ENCODE data around the gene DLEC1. TPM values are rescaled to one million over a fixed set of nuclear protein-coding genes. Genes with fewer than 3 reads are reported as not detected.
"Not testable (repeated sequence)": the region's sequence is repeated elsewhere in the genome, so short reads cannot be mapped to it uniquely, and the experiment has no call there.

DLEC1 gene
- total RNA-seq, 1 donor from 2014 or later, result 0.11 TPM

DNA sequence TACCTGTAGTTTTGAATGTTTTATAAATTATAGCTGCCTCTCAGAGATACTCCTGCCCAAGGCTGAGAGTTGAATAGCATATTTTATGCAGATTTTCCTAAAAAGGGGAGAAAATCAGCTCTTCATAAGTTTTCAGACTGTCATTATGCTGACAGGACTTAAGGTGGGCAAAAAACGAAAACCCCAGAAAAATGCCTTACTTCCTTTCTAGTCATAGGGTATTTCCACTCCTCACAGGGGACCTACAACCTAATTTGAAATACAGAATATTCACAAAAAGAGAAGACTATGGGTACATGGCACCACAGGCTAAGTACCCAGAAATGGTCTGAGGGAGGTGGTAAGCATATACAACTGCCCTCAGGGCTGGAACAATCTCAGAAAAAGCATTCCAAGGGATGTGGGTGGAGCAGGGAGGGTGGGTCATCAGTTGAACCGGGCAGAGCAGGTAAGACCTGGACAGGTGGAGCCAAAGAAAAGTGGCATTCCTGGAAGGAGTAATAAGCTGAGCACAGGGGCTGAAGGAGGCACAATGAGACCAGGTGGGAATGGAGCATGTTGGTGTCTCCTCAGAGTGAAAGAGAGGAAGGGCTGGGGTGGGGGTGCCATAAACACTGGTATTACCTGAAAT, 115.7 kb downstream of the DLEC1 start:
- Histone ChIP-seq H3K9me3 (no peaks in the 10 kb centered on the region), H3K27ac (no peak overlapping the region), H3K4me3 (no peak overlapping the region), H3K36me3 (no peaks in the 10 kb centered on the region), H3K27me3 (no peaks in the 10 kb centered on the region), H3K4me1 (no peaks in the 10 kb centered on the region)
- intact Hi-C loops (cut with DNase I), result no loop called here
- TF ChIP-seq, protein P1, sequence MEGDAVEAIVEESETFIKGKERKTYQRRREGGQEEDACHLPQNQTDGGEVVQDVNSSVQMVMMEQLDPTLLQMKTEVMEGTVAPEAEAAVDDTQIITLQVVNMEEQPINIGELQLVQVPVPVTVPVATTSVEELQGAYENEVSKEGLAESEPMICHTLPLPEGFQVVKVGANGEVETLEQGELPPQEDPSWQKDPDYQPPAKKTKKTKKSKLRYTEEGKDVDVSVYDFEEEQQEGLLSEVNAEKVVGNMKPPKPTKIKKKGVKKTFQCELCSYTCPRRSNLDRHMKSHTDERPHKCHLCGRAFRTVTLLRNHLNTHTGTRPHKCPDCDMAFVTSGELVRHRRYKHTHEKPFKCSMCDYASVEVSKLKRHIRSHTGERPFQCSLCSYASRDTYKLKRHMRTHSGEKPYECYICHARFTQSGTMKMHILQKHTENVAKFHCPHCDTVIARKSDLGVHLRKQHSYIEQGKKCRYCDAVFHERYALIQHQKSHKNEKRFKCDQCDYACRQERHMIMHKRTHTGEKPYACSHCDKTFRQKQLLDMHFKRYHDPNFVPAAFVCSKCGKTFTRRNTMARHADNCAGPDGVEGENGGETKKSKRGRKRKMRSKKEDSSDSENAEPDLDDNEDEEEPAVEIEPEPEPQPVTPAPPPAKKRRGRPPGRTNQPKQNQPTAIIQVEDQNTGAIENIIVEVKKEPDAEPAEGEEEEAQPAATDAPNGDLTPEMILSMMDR (IDR thresholded peaks at IDR 0.05), result no peak
- no peak for DNase-seq (ENCODE audit: low spot score in 2 of 2)

DNA sequence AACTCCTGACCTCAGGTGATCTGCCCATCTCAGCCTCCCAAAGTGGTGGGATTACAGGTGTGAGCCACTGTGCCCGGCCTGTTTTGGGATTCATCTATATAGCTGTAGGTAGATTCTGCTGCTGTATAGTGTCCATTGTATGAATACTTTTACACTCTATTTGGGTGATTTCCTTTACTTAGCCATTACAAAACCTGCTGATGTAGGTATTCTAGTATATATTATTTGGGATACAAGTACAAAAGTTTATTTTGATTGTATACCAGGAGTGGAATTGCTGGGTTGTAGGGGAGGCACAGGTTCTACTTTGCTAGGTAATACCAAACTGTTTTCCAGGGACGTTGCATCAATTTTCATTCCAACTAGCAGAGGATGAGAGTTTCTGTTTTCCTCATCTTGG, 116.8 kb downstream of the DLEC1 start:
- H3K9me3 ChIP-seq, result no peaks in the 10 kb centered on the region
- no peaks in the 10 kb centered on the region for H3K4me1 ChIP-seq
- DNase-seq (ENCODE audit: low spot score in 2 of 2), result no peak
- H3K27me3 ChIP-seq, result no peaks in the 10 kb centered on the region
- no peaks in the 10 kb centered on the region for H3K36me3 ChIP-seq
- no peak overlapping the region for H3K27ac ChIP-seq
- TF ChIP-seq, protein P1 (IDR thresholded peaks at IDR 0.05), result no peak
- no peak overlapping the region for H3K4me3 ChIP-seq
- intact Hi-C loops (cut with DNase I), result no loop called here

DNA sequence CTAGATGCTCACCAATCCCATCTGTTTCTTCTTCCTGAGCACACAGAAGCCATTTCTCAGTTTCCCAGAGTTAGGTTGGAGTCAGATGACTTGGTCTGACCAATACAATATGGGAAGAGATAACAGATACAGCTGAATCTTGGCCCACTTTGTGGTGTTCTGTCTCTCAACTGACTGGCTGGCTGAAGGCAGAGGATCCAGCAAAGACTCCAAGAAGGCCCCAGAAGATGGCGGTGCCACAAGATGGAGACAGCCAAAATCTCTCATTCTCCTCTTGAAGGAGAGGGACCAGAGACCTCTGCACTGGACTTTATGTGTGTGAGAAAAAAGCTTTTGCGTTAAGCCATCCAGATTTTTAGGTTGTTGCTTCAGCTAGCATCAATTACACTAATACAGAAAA, 118.1 kb downstream of the DLEC1 start:
- no peaks in the 10 kb centered on the region for H3K4me1 ChIP-seq
- TF ChIP-seq, protein P1 (IDR thresholded peaks at IDR 0.05), result no peak
- no peaks in the 10 kb centered on the region for H3K27me3 ChIP-seq
- H3K4me3 ChIP-seq, result no peak overlapping the region
- H3K36me3 ChIP-seq, result no peaks in the 10 kb centered on the region
- intact Hi-C loops (cut with DNase I), result no loop called here
- H3K9me3 ChIP-seq, result no peaks in the 10 kb centered on the region
- DNase-seq (ENCODE audit: low spot score in 2 of 2), result no peak
- H3K27ac ChIP-seq, result no peak overlapping the region

DNA sequence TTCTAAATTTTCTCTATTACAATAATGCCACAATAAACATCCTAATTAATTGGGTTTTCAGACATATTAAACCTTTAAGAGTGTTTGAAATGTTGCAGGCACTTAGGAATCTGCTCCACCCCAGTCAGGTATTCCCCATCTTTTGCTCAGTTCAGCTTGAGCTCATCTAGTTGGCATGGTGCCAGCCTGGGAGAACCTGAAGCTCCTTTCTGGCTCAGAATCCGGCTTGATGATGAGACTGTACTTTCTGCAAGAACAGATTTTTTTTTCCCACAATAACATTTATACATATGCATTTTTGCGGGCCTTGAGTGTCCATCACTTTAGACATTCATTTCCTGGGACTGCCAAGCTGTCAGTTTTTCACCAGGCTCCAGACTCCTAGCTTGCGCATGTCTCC, 118.6 kb downstream of the DLEC1 start:
- H3K27me3 ChIP-seq, result no peaks in the 10 kb centered on the region
- no peaks in the 10 kb centered on the region for H3K36me3 ChIP-seq
- DNase-seq (ENCODE audit: low spot score in 2 of 2), result no peak
- TF ChIP-seq, protein P1 (IDR thresholded peaks at IDR 0.05), result no peak
- intact Hi-C loops (cut with DNase I), result no loop called here
- no peak overlapping the region for H3K27ac ChIP-seq
- no peaks in the 10 kb centered on the region for H3K9me3 ChIP-seq
- no peaks in the 10 kb centered on the region for H3K4me1 ChIP-seq
- no peak overlapping the region for H3K4me3 ChIP-seq

GRCh38 chr3:38158472-38158871, 119.5 kb downstream of the DLEC1 start:
- H3K4me1 ChIP-seq, result no peaks in the 10 kb centered on the region
- no peaks in the 10 kb centered on the region for H3K27me3 ChIP-seq
- H3K36me3 ChIP-seq, result no peaks in the 10 kb centered on the region
- DNase-seq (ENCODE audit: low spot score in 2 of 2), result no peak
- no peak overlapping the region for H3K4me3 ChIP-seq
- H3K27ac ChIP-seq, result no peak overlapping the region
- no peaks in the 10 kb centered on the region for H3K9me3 ChIP-seq
- TF ChIP-seq, protein P1 (IDR thresholded peaks at IDR 0.05), result no peak
- intact Hi-C loops (cut with DNase I), result no loop called here

DNA sequence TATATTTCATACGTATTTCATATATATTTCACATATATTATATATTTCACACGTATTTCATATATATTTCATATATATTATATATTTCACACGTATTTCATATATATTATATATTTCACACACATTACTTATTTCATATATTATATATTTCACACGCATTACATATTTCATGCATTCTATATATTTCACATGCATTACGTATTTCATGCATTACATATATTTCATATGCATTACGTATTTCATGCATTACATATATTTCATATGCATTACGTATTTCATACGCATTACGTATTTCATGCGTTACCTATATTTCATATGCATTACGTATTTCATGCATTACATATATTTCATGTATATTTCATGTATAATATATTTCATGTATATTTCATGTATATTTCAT, 121.7 kb downstream of the DLEC1 start:
- not testable (repeated sequence) for DNase-seq (ENCODE audit: low spot score in 2 of 2); H3K27ac ChIP-seq; H3K4me3 ChIP-seq; H3K27me3 ChIP-seq; H3K36me3 ChIP-seq; H3K9me3 ChIP-seq; H3K4me1 ChIP-seq
- intact Hi-C loops (cut with DNase I), result loop anchor here (10.0 kb wide), 1 partner anchor 294 kb away; the partner anchor contains the start of gene ACVR2B

Measured in ascending aorta (tissue), 2 donors.